Activated T-helper 17 cell treated with anti-CD3 and anti-CD28 coated beads, Interleukin-2, amount 50 U/mL, for 72 hours (primary cell): ENCODE data around the gene PTPRN2. TPM values are rescaled to one million over a fixed set of nuclear protein-coding genes. Genes with fewer than 3 reads are reported as not detected.
"Not testable (repeated sequence)": the region's sequence is repeated elsewhere in the genome, so short reads cannot be mapped to it uniquely, and the experiment has no call there.

Experiments used
- ATAC-seq: fragments of 150-1000 bp; cut with Tn5 transposase; replicated peaks from 2 replicates; pipeline ENCODE4 v1.10.0; 2021; ENCODE audit warnings: mild to moderate bottlenecking, moderate library complexity
- H3K27ac Mint-ChIP-seq: one replicate; pipeline ENCODE4 v1.8.0; 2022; ENCODE audit warnings: mixed read lengths
- H3K27me3 Mint-ChIP-seq: one replicate; pipeline ENCODE4 v1.8.0; 2022; ENCODE audit warnings: mixed read lengths
- H3K36me3 Mint-ChIP-seq: one replicate; pipeline ENCODE4 v1.8.0; 2022; ENCODE audit warnings: low read depth, mild to moderate bottlenecking, mixed read lengths
- H3K4me1 Mint-ChIP-seq: one replicate; pipeline ENCODE4 v1.8.0; 2022; ENCODE audit warnings: mixed read lengths
- H3K4me3 Mint-ChIP-seq: one replicate; pipeline ENCODE4 v1.8.0; 2022; ENCODE audit warnings: mild to moderate bottlenecking, mixed read lengths
- H3K9me3 Mint-ChIP-seq: one replicate; pipeline ENCODE4 v1.8.0; 2022; ENCODE audit warnings: mixed read lengths
- total RNA-seq, 2 donors: library from RNA; stranded (reverse); gene quantifications; one replicate each; pipeline ENCODE4 v1.2.3, GENCODE V29; 2022

Gene PTPRN2
- total RNA-seq, 2 donors from 2014 or later, result 0.48 to 1.4 TPM

GRCh38 chr7:157855452-157856213, 732.0 kb downstream of the PTPRN2 start:
- no peak overlapping the region for H3K4me3 Mint-ChIP-seq
- ATAC-seq, result no peak
- H3K36me3 Mint-ChIP-seq, result no peaks in the 10 kb centered on the region
- H3K27me3 Mint-ChIP-seq, result peaks cover 3% of the 10 kb centered on the region
- no peaks in the 10 kb centered on the region for H3K9me3 Mint-ChIP-seq
- H3K27ac Mint-ChIP-seq, result no peak overlapping the region
- H3K4me1 Mint-ChIP-seq, result peaks cover 7% of the 10 kb centered on the region

GRCh38 chr7:157855016-157855415, 732.6 kb downstream of the PTPRN2 start:
- no peak overlapping the region for H3K27ac Mint-ChIP-seq
- peaks cover 3% of the 10 kb centered on the region for H3K27me3 Mint-ChIP-seq
- H3K9me3 Mint-ChIP-seq, result no peaks in the 10 kb centered on the region
- H3K36me3 Mint-ChIP-seq, result no peaks in the 10 kb centered on the region
- no peak overlapping the region for H3K4me3 Mint-ChIP-seq
- peaks cover 7% of the 10 kb centered on the region for H3K4me1 Mint-ChIP-seq
- ATAC-seq, result no peak

- H3K4me1 Mint-ChIP-seq, result peaks cover 7% of the 10 kb centered on the region
These were observed 733.3 kb downstream of the PTPRN2 start for GRCh38 chr7:157854066-157854891.

GRCh38 chr7:157853789-157854065, 733.9 kb downstream of the PTPRN2 start:
- no peak for ATAC-seq
- Mint-ChIP-seq H3K27me3 (peaks cover 3% of the 10 kb centered on the region), H3K27ac (no peak overlapping the region), H3K36me3 (no peaks in the 10 kb centered on the region), H3K4me1 (peaks cover 7% of the 10 kb centered on the region), H3K9me3 (no peaks in the 10 kb centered on the region), H3K4me3 (no peak overlapping the region)

More at GRCh38 chr7:157854066-157854891, 733.3 kb downstream of the PTPRN2 start:
- H3K27ac Mint-ChIP-seq, result no peak overlapping the region
- H3K4me3 Mint-ChIP-seq, result no peak overlapping the region
- H3K36me3 Mint-ChIP-seq, result no peaks in the 10 kb centered on the region
- H3K27me3 Mint-ChIP-seq, result peaks cover 3% of the 10 kb centered on the region
- H3K9me3 Mint-ChIP-seq, result no peaks in the 10 kb centered on the region
- ATAC-seq, result no peak

- Mint-ChIP-seq H3K27me3 (peaks cover 3% of the 10 kb centered on the region), H3K4me1 (peaks cover 7% of the 10 kb centered on the region), H3K36me3 (no peaks in the 10 kb centered on the region), H3K9me3 (no peaks in the 10 kb centered on the region), H3K4me3 (no peak overlapping the region), H3K27ac (no peak overlapping the region)
- ATAC-seq, result no peak
These were observed 734.4 kb downstream of the PTPRN2 start for GRCh38 chr7:157853076-157853788.

GRCh38 chr7:157851501-157852067, 736.0 kb downstream of the PTPRN2 start:
- peaks cover 7% of the 10 kb centered on the region for H3K4me1 Mint-ChIP-seq
- H3K9me3 Mint-ChIP-seq, result no peaks in the 10 kb centered on the region
- H3K27ac Mint-ChIP-seq, result peak overlapping the region; percentile 96
- H3K27me3 Mint-ChIP-seq, result peaks cover 3% of the 10 kb centered on the region
- ATAC-seq, result peak; percentile 100
- H3K4me3 Mint-ChIP-seq, result peak overlapping the region; percentile 82
- H3K36me3 Mint-ChIP-seq, result no peaks in the 10 kb centered on the region

GRCh38 chr7:157850481-157851444, 736.9 kb downstream of the PTPRN2 start:
- Mint-ChIP-seq H3K4me3 (peak overlapping the region; percentile 82), H3K4me1 (peaks cover 7% of the 10 kb centered on the region), H3K36me3 (no peaks in the 10 kb centered on the region), H3K27me3 (peaks cover 3% of the 10 kb centered on the region), H3K9me3 (no peaks in the 10 kb centered on the region), H3K27ac (peak overlapping the region; percentile 96)
- no peak for ATAC-seq

- Mint-ChIP-seq H3K36me3 (no peaks in the 10 kb centered on the region), H3K4me1 (peaks cover 7% of the 10 kb centered on the region), H3K27me3 (peaks cover 3% of the 10 kb centered on the region), H3K4me3 (no peak overlapping the region), H3K9me3 (no peaks in the 10 kb centered on the region), H3K27ac (no peak overlapping the region)
- no peak for ATAC-seq
These were observed 737.9 kb downstream of the PTPRN2 start for GRCh38 chr7:157849726-157850125.

- Mint-ChIP-seq H3K4me3 (no peak overlapping the region), H3K36me3 (no peaks in the 10 kb centered on the region), H3K9me3 (no peaks in the 10 kb centered on the region), H3K4me1 (peaks cover 7% of the 10 kb centered on the region), H3K27me3 (peaks cover 3% of the 10 kb centered on the region), H3K27ac (no peak overlapping the region)
- ATAC-seq, result no peak
These were observed 738.4 kb downstream of the PTPRN2 start for GRCh38 chr7:157849341-157849596.

GRCh38 chr7:157848508-157849340, 738.9 kb downstream of the PTPRN2 start:
- Mint-ChIP-seq H3K4me1 (peaks cover 7% of the 10 kb centered on the region), H3K36me3 (no peaks in the 10 kb centered on the region), H3K9me3 (no peaks in the 10 kb centered on the region), H3K27me3 (peaks cover 3% of the 10 kb centered on the region), H3K4me3 (no peak overlapping the region), H3K27ac (no peak overlapping the region)
- no peak for ATAC-seq

GRCh38 chr7:157847756-157848487, 739.7 kb downstream of the PTPRN2 start:
- not testable (repeated sequence) for H3K4me3 Mint-ChIP-seq

GRCh38 chr7:157846746-157847145, 740.9 kb downstream of the PTPRN2 start:
- H3K4me3 Mint-ChIP-seq, H3K27ac Mint-ChIP-seq, H3K27me3 Mint-ChIP-seq, H3K9me3 Mint-ChIP-seq, H3K4me1 Mint-ChIP-seq, ATAC-seq, H3K36me3 Mint-ChIP-seq: not testable (repeated sequence)

More at GRCh38 chr7:157847756-157848487, 739.7 kb downstream of the PTPRN2 start:
- not testable (repeated sequence) for H3K27ac Mint-ChIP-seq, H3K36me3 Mint-ChIP-seq, ATAC-seq, H3K27me3 Mint-ChIP-seq, H3K9me3 Mint-ChIP-seq, H3K4me1 Mint-ChIP-seq
